Fibroblast of skin of scalp (primary cell): ENCODE results near the gene INPP5A.
A peak's percentile ranks its signal among the peaks of the same experiment; 100 is the strongest.
"Not testable (repeated sequence)": the region's sequence is repeated elsewhere in the genome, so short reads cannot be mapped to it uniquely, and the experiment has no call there.

Source experiments
- DNase-seq: peaks from one replicate; pipeline ENCODE4 v3.0.0-alpha.2; 2013

The INPP5A gene

GRCh38 chr10:132504501-132505272 is 32.9 kb upstream of the INPP5A start:
- DNase-seq = no peak

- DNase-seq = not testable (repeated sequence)
These were observed 32.0 kb upstream of the INPP5A start for GRCh38 chr10:132505546-132505945.

GRCh38 chr10:132506711-132507408 is 30.7 kb upstream of the INPP5A start:
- DNase-seq = peak; percentile 84

- DNase-seq = no peak
These were observed 30.1 kb upstream of the INPP5A start for GRCh38 chr10:132507409-132507955.

GRCh38 chr10:132507956-132508490 is 29.6 kb upstream of the INPP5A start:
- DNase-seq = no peak

GRCh38 chr10:132508581-132509443 is 28.8 kb upstream of the INPP5A start:
- no peak for DNase-seq

- DNase-seq = no peak
These were observed 27.9 kb upstream of the INPP5A start for GRCh38 chr10:132509506-132510173.

- DNase-seq = no peak
These were observed 27.4 kb upstream of the INPP5A start for GRCh38 chr10:132510174-132510611.

GRCh38 chr10:132511121-132512051 is 26.2 kb upstream of the INPP5A start:
- no peak for DNase-seq

GRCh38 chr10:132512052-132512442 is 25.5 kb upstream of the INPP5A start:
- no peak for DNase-seq

GRCh38 chr10:132512693-132513345 is 24.8 kb upstream of the INPP5A start:
- DNase-seq = no peak

- DNase-seq = no peak
These were observed 22.6 kb upstream of the INPP5A start for GRCh38 chr10:132514821-132515520.

- DNase-seq = no peak
These were observed 21.5 kb upstream of the INPP5A start for GRCh38 chr10:132515811-132516726.

GRCh38 chr10:132516771-132517725 is 20.5 kb upstream of the INPP5A start:
- DNase-seq = peak; percentile 97

- DNase-seq = no peak
These were observed 19.6 kb upstream of the INPP5A start for GRCh38 chr10:132517951-132518521.

- no peak for DNase-seq
These were observed 18.8 kb upstream of the INPP5A start for GRCh38 chr10:132518572-132519381.
